KMS-11 (cell line): ENCODE results near the gene SERHL2.

ENCODE experiments used
- H2AFZ ChIP-seq: fragments of 200-600 bp; sonication (generic); 2 replicates; pipeline ENCODE4 v1.6.1; 2016; ENCODE audit warnings: antibody characterized with exemption, mixed run types, low read depth
- H3K27ac ChIP-seq: fragments of 200-600 bp; sonication (generic); 2 replicates; pipeline ENCODE4 v1.6.1; 2016; ENCODE audit warnings: mild to moderate bottlenecking, mixed run types
- H3K27me3 ChIP-seq: fragments of 200-600 bp; sonication (generic); 2 replicates; pipeline ENCODE4 v1.6.1; 2017; ENCODE audit warnings: mild to moderate bottlenecking, low read depth, mixed run types, moderate library complexity; ENCODE audit not compliant: insufficient read depth
- H3K36me3 ChIP-seq: fragments of 200-600 bp; sonication (generic); 2 replicates; pipeline ENCODE4 v1.6.1; 2017; ENCODE audit warnings: mild to moderate bottlenecking, mixed run types; ENCODE audit not compliant: insufficient read depth
- H3K4me1 ChIP-seq: fragments of 200-600 bp; sonication (generic); 2 replicates; pipeline ENCODE4 v1.6.1; 2016; ENCODE audit warnings: mild to moderate bottlenecking, low read depth, mixed run types; ENCODE audit not compliant: poor library complexity, severe bottlenecking
- H3K4me2 ChIP-seq: fragments of 200-600 bp; sonication (generic); 2 replicates; pipeline ENCODE4 v1.7.0; 2016; ENCODE audit warnings: mild to moderate bottlenecking, mixed run types
- H3K4me3 ChIP-seq: fragments of 200-600 bp; sonication (generic); IDR thresholded peaks from 2 replicates; pipeline ENCODE4 v1.6.1; 2017; ENCODE audit warnings: low read depth, low read length, mixed read lengths; ENCODE audit not compliant: insufficient read depth
- H3K79me2 ChIP-seq: fragments of 200-600 bp; sonication (generic); 2 replicates; pipeline ENCODE4 v1.6.1; 2016; ENCODE audit warnings: low read depth, mixed run types; ENCODE audit not compliant: insufficient read depth
- H3K9ac ChIP-seq: fragments of 200-600 bp; sonication (generic); 2 replicates; pipeline ENCODE4 v1.6.1; 2016; ENCODE audit warnings: mild to moderate bottlenecking, mixed run types
- H4K20me1 ChIP-seq: fragments of 200-600 bp; sonication (generic); 2 replicates; pipeline ENCODE4 v1.6.1; 2016; ENCODE audit warnings: mild to moderate bottlenecking, mixed run types; ENCODE audit not compliant: insufficient read depth
- TF ChIP-seq, protein P1 (sequence below): fragments of 200-600 bp; sonication (generic); conservative IDR thresholded peaks from 2 replicates; pipeline ENCODE4 v1.6.1; 2017; ENCODE audit warnings: low read depth, mild to moderate bottlenecking, antibody characterized with exemption, low read length, moderate library complexity, mixed read lengths

The SERHL2 gene

DNA sequence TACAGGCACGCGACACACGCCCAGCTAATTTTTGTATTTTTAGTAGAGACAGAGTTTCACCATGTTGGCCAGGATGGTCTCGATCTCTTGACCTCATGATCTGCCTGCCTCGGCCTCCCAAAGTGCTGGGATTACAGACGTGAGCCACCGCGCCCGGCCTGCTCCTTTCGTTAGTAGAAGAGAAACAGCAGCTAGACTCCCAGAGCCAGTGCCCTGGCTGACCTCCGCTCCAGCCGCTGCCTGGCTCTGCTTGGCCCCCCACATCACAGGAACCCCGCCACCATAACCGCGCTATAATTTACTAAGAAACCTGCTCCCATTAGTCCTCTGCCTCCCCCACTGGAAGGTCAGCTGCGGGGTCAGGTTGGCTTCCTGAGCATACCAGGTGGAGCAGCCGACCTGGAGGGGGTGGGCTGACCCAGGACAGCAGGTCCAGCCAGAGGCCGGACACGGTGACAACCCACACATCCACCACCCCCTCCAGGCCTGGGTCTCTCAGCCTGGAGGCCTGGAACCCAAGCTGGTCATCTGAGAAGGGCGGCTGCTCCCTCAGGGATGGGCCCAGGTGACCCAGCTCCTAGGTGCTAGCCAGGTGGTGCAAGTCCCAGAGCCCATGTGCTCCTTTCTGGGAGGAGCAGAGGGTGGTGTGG is 68.4 kb downstream of the SERHL2 start:
- Histone ChIP-seq H3K4me3 (no peak overlapping the region), H3K79me2 (no peaks in the 10 kb centered on the region), H3K36me3 (no peaks in the 10 kb centered on the region), H4K20me1 (no peaks in the 10 kb centered on the region), H3K9ac (no peak overlapping the region), H3K27ac (no peak overlapping the region), H2AFZ (no peak overlapping the region), H3K27me3 (no peaks in the 10 kb centered on the region), H3K4me1 (peaks cover 18% of the 10 kb centered on the region), H3K4me2 (no peak overlapping the region)
- TF ChIP-seq, protein P1, sequence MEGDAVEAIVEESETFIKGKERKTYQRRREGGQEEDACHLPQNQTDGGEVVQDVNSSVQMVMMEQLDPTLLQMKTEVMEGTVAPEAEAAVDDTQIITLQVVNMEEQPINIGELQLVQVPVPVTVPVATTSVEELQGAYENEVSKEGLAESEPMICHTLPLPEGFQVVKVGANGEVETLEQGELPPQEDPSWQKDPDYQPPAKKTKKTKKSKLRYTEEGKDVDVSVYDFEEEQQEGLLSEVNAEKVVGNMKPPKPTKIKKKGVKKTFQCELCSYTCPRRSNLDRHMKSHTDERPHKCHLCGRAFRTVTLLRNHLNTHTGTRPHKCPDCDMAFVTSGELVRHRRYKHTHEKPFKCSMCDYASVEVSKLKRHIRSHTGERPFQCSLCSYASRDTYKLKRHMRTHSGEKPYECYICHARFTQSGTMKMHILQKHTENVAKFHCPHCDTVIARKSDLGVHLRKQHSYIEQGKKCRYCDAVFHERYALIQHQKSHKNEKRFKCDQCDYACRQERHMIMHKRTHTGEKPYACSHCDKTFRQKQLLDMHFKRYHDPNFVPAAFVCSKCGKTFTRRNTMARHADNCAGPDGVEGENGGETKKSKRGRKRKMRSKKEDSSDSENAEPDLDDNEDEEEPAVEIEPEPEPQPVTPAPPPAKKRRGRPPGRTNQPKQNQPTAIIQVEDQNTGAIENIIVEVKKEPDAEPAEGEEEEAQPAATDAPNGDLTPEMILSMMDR, result no peak

DNA sequence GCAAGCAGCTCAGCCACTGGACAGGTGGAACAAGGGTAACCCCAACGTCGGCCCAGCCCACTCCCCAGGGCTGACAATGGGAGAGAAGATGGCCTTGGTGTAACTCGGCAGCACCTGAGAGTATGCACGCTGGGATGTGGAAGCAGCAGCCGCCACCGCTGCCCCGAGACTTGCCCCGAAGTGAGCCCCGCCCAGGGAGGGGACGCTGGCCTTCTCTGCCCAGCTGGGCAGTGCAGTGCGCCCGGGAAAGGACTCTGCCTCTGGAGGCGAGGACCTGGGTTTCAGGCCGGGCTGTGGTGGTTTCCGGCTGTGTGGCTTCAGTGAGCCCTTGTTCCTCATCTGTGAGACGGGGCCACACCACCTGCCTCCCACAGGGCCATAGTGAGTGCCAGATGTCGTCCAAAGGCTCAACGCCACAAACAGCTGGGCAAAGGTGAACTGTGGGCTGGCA is 69.6 kb downstream of the SERHL2 start:
- Histone ChIP-seq H3K4me2 (peak overlapping the region; percentile 14; the same call in 1 of the 2 replicates), H3K27me3 (no peaks in the 10 kb centered on the region), H3K4me3 (no peak overlapping the region), H3K79me2 (no peaks in the 10 kb centered on the region), H3K27ac (peak overlapping the region; percentile 20; the same call in 1 of the 2 replicates), H2AFZ (no peak overlapping the region), H3K36me3 (no peaks in the 10 kb centered on the region), H3K9ac (no peak overlapping the region), H3K4me1 (peaks cover 18% of the 10 kb centered on the region), H4K20me1 (no peaks in the 10 kb centered on the region)
- TF ChIP-seq, protein P1, result no peak
